WERI-Rb-1 (cell line): ENCODE data around the gene RFXANK.
"Not testable (repeated sequence)": the region's sequence is repeated elsewhere in the genome, so short reads cannot be mapped to it uniquely, and the experiment has no call there.

Experiments
- DNase-seq: peaks from one replicate; pipeline ENCODE4 v3.0.0-alpha.2; 2020
- H3K27ac ChIP-seq: fragments of 250-450 bp; sonication (Bioruptor Pico); 2 replicates; pipeline ENCODE4 v1.5.1; 2020; ENCODE audit warnings: mild to moderate bottlenecking, moderate library complexity
- H3K27me3 ChIP-seq: fragments of 250-450 bp; sonication (Bioruptor Pico); 2 replicates; pipeline ENCODE4 v1.5.1; 2021; ENCODE audit warnings: mild to moderate bottlenecking, low read depth, moderate library complexity; ENCODE audit not compliant: insufficient read depth, severe bottlenecking
- H3K36me3 ChIP-seq: fragments of 250-450 bp; sonication (Bioruptor Pico); 2 replicates; pipeline ENCODE4 v1.5.1; 2020; ENCODE audit warnings: mild to moderate bottlenecking, moderate library complexity
- H3K4me3 ChIP-seq: 2 replicates; pipeline ENCODE4 v1.5.1; 2011; ENCODE audit warnings: low read depth, mild to moderate bottlenecking, control low read depth, low read length
- H3K9me3 ChIP-seq: fragments of 250-450 bp; sonication (Bioruptor Pico); 2 replicates; pipeline ENCODE4 v1.5.1; 2021; ENCODE audit warnings: mild to moderate bottlenecking, moderate library complexity; ENCODE audit not compliant: severe bottlenecking
- CTCF ChIP-seq: IDR thresholded peaks from 2 replicates; pipeline ENCODE4 v1.5.1; 2011; ENCODE audit warnings: low read depth, mild to moderate bottlenecking, control low read depth, inconsistent platforms, low read length

RFXANK gene

GRCh38 chr19:19171821-19172532 lies 20.1 kb upstream of the RFXANK start:
- H3K36me3 ChIP-seq: no peaks in the 10 kb centered on the region
- TF ChIP-seq CTCF: no peak
- H3K4me3 ChIP-seq: no peak overlapping the region
- no peak overlapping the region for H3K27ac ChIP-seq
- DNase-seq: no peak
- no peaks in the 10 kb centered on the region for H3K27me3 ChIP-seq
- no peaks in the 10 kb centered on the region for H3K9me3 ChIP-seq

GRCh38 chr19:19173243-19173642 lies 18.8 kb upstream of the RFXANK start:
- DNase-seq, H3K4me3 ChIP-seq, H3K36me3 ChIP-seq, H3K27me3 ChIP-seq, H3K27ac ChIP-seq, H3K9me3 ChIP-seq: not testable (repeated sequence)

GRCh38 chr19:19176950-19177349 lies 15.1 kb upstream of the RFXANK start:
- Histone ChIP-seq H3K36me3 (peaks cover 3% of the 10 kb centered on the region), H3K4me3 (no peak overlapping the region), H3K9me3 (no peaks in the 10 kb centered on the region), H3K27me3 (no peaks in the 10 kb centered on the region), H3K27ac (no peak overlapping the region)
- TF ChIP-seq CTCF: no peak
- no peak for DNase-seq

GRCh38 chr19:19179548-19180441 lies 12.3 kb upstream of the RFXANK start:
- no peak for DNase-seq
- H3K36me3 ChIP-seq: peaks cover 3% of the 10 kb centered on the region
- TF ChIP-seq CTCF: no peak
- H3K27me3 ChIP-seq: no peaks in the 10 kb centered on the region
- no peak overlapping the region for H3K4me3 ChIP-seq
- no peaks in the 10 kb centered on the region for H3K9me3 ChIP-seq
- H3K27ac ChIP-seq: no peak overlapping the region

GRCh38 chr19:19181488-19181998 lies 10.5 kb upstream of the RFXANK start:
- no peak overlapping the region for H3K27ac ChIP-seq
- no peak for DNase-seq
- TF ChIP-seq CTCF: no peak
- no peaks in the 10 kb centered on the region for H3K27me3 ChIP-seq
- H3K36me3 ChIP-seq: peaks cover 14% of the 10 kb centered on the region
- H3K4me3 ChIP-seq: no peak overlapping the region
- H3K9me3 ChIP-seq: no peaks in the 10 kb centered on the region
